Daoy (cell line): Measurements from ENCODE around the gene GPR4. TPM values are rescaled to one million over a fixed set of nuclear protein-coding genes. Genes with fewer than 3 reads are reported as not detected.
"Not testable (repeated sequence)": the region's sequence is repeated elsewhere in the genome, so short reads cannot be mapped to it uniquely, and the experiment has no call there.

Experiments used
- DNase-seq: peaks from one replicate; pipeline ENCODE4 v3.0.0-alpha.2; 2015; ENCODE audit warnings: low read depth
- total RNA-seq: library from RNA; depleted of rRNA; stranded (reverse); fragments of >200 nt; shearing (Covaris generic); gene quantifications from 2 replicates; pipeline ENCODE4 v1.2.3, GENCODE V29; 2014; rRNA removed

GPR4 gene
- total RNA-seq, result not detected in 2 replicates

GRCh38 chr19:45601524-45602374 lies at the start of gene GPR4:
TSS of gene GPR4 (minus strand) at chr19:45602212. CDS start at chr19:45591866, 10,346 bp downstream.
- DNase-seq, result no peak

GRCh38 chr19:45650722-45651121 lies 48.7 kb upstream of the GPR4 start:
- no peak for DNase-seq

- DNase-seq, result no peak
These were observed 44.3 kb upstream of the GPR4 start for GRCh38 chr19:45646345-45646698.

GRCh38 chr19:45645631-45646344 lies 43.8 kb upstream of the GPR4 start:
- peak; percentile 96 for DNase-seq

GRCh38 chr19:45645068-45645630 lies 43.1 kb upstream of the GPR4 start:
- no peak for DNase-seq

- no peak for DNase-seq
These were observed 42.1 kb upstream of the GPR4 start for GRCh38 chr19:45643927-45644771.

GRCh38 chr19:45643024-45643926 lies 41.3 kb upstream of the GPR4 start:
- DNase-seq, result peak; percentile 91

GRCh38 chr19:45641274-45642105 lies 39.5 kb upstream of the GPR4 start:
- peak; percentile 95 for DNase-seq

GRCh38 chr19:45640849-45641273 lies 38.8 kb upstream of the GPR4 start:
- DNase-seq, result no peak

- peak; percentile 66 for DNase-seq
These were observed 37.1 kb upstream of the GPR4 start, which contains the start of gene EML2 for GRCh38 chr19:45638930-45639729. TSS of gene EML2 (minus strand) at chr19:45639397. CDS start at chr19:45639376, 21 bp downstream.

GRCh38 chr19:45637890-45638667 lies 36.1 kb upstream of the GPR4 start:
- peak; percentile 47 for DNase-seq

GRCh38 chr19:45636902-45637301 lies 34.9 kb upstream of the GPR4 start:
- no peak for DNase-seq

GRCh38 chr19:45636275-45636674 lies 34.3 kb upstream of the GPR4 start:
- no peak for DNase-seq

- peak; percentile 94 for DNase-seq
These were observed 30.6 kb upstream of the GPR4 start for GRCh38 chr19:45632468-45633196.

- peak; percentile 86 for DNase-seq
These were observed 28.5 kb upstream of the GPR4 start for GRCh38 chr19:45630463-45630862.

- DNase-seq, result no peak
These were observed 27.7 kb upstream of the GPR4 start for GRCh38 chr19:45629704-45630103.

GRCh38 chr19:45628219-45628618 lies 26.2 kb upstream of the GPR4 start:
- not testable (repeated sequence) for DNase-seq
